MCF 10A (cell line): ENCODE results near the gene PCDHB8. TPM values are rescaled to one million over a fixed set of nuclear protein-coding genes. Genes with fewer than 3 reads are reported as not detected.
A peak's percentile ranks its signal among the peaks of the same experiment; 100 is the strongest.
"Not testable (repeated sequence)": the region's sequence is repeated elsewhere in the genome, so short reads cannot be mapped to it uniquely, and the experiment has no call there.

ENCODE experiments used
- BruUV-seq: library from RNA; stranded (reverse); fragments of 400-500 nt; replicated peaks from 2 replicates; lab custom pipeline; 2021; lab: Mats Ljungman, UMichigan
- CTCF ChIA-PET: fragments of 300-600 bp; sonication (Branson Sonifier 250); formaldehyde crosslinking; extraction: SDS; loops from one replicate; lab custom pipeline; 2021; ENCODE audit warnings: antibody characterized with exemption, inconsistent platforms; lab: Yijun Ruan, JAX
- POLR2A ChIA-PET: fragments of 300-600, 350-650 bp; sonication (Branson Sonifier 250); formaldehyde crosslinking; extraction: SDS; loops from one replicate; lab custom pipeline; 2020; ENCODE audit warnings: antibody characterized with exemption, inconsistent platforms; lab: Yijun Ruan, JAX
- DNase-seq: peaks from one replicate; pipeline ENCODE4 v3.0.0-alpha.2; 2018; ENCODE audit not compliant: unreplicated experiment
- H3K27ac Mint-ChIP-seq: one replicate; pipeline ENCODE4 v1.8.0; 2022; ENCODE audit warnings: mild to moderate bottlenecking, low read depth, mixed read lengths; ENCODE audit not compliant: unreplicated experiment
- H3K27me3 Mint-ChIP-seq: one replicate; pipeline ENCODE4 v1.8.0; 2022; ENCODE audit warnings: mixed read lengths; ENCODE audit not compliant: insufficient read depth, unreplicated experiment
- H3K36me3 Mint-ChIP-seq: one replicate; pipeline ENCODE4 v1.8.0; 2022; ENCODE audit warnings: mild to moderate bottlenecking, moderate library complexity, mixed read lengths; ENCODE audit not compliant: insufficient read depth, unreplicated experiment
- H3K4me1 Mint-ChIP-seq: one replicate; pipeline ENCODE4 v1.8.0; 2022; ENCODE audit warnings: mixed read lengths; ENCODE audit not compliant: insufficient read depth, unreplicated experiment
- H3K4me3 Mint-ChIP-seq: one replicate; pipeline ENCODE4 v1.8.0; 2022; ENCODE audit warnings: mild to moderate bottlenecking, moderate library complexity, mixed read lengths; ENCODE audit not compliant: unreplicated experiment
- H3K9me3 Mint-ChIP-seq: one replicate; pipeline ENCODE4 v1.8.0; 2022; ENCODE audit warnings: mixed read lengths; ENCODE audit not compliant: unreplicated experiment
- intact Hi-C: fragments of 100-400 bp; cut with micrococcal nuclease; formaldehyde crosslinking; loops from 2 replicates; pipeline ENCODE4 v1.14.1; 2022
- total RNA-seq: library from RNA; stranded (reverse); gene quantifications from 2 replicates; pipeline ENCODE4 v1.2.3, GENCODE V29; 2022
- TF ChIP-seq, protein P1 (sequence below): fragments of 200-600 bp; IDR thresholded peaks from one replicate; pipeline ENCODE4 v1.8.0; 2022; ENCODE audit warnings: antibody characterized with exemption, mild to moderate bottlenecking; ENCODE audit not compliant: unreplicated experiment

The PCDHB8 gene
- total RNA-seq, 1 experiment from 2014 or later, result not detected

DNA sequence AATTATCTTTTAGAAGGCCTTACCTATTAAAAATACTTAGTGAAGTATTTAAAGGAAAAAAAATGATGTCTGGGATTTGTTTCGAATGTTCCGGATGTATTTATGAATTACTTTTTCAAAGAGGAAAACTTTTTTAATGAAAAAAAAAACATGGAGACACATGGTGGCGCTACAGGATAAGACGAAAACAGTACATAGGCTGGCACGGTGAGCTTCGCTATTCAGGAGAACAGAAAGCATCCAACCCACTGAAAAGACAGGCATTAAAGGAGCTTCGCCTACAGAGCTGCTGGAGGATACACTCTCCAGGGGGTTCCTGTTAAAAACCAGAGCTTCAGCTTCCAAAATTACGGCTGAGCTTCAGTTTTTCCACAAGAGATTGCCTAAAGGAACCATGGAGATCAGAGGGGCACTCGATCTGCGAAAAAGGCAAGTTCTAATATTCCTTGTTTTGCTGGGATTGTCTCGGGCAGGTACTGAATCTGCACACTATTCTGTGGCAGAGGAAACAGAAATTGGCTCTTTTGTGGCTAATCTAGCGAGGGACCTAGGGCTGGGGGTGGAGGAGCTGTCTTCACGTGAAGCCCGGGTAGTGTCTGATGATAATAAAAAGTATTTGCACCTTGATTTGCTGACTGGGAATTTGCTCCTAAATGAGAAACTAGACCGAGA is 45.7 kb downstream of the PCDHB8 start, which contains the start of gene PCDHB14:
Gene PCDHB14 (plus strand): TSS at position 232 of the 672 bp plus-strand sequence. CDS start 163 bp downstream, at position 395.
- peak; percentile 79 for DNase-seq
- Mint-ChIP-seq H3K4me1 (no peaks in the 10 kb centered on the region), H3K4me3 (peak within 1 kb of the TSS; percentile 84), H3K9me3 (peaks cover 23% of the 10 kb centered on the region), H3K27ac (peak within 1 kb of the TSS; percentile 60), H3K36me3 (peaks cover 20% of the 10 kb centered on the region), H3K27me3 (no peaks in the 10 kb centered on the region)
- POLR2A ChIA-PET, result interaction anchor here (0.5 to 3.5 kb wide), 19 partner anchors 11 to 558 kb away, joined by 3 to 91 read pairs (median 6); partner anchors contain the start of genes DIAPH1, PCDHB10, PCDHGB5 and TAF7
- TF ChIP-seq, protein P1, sequence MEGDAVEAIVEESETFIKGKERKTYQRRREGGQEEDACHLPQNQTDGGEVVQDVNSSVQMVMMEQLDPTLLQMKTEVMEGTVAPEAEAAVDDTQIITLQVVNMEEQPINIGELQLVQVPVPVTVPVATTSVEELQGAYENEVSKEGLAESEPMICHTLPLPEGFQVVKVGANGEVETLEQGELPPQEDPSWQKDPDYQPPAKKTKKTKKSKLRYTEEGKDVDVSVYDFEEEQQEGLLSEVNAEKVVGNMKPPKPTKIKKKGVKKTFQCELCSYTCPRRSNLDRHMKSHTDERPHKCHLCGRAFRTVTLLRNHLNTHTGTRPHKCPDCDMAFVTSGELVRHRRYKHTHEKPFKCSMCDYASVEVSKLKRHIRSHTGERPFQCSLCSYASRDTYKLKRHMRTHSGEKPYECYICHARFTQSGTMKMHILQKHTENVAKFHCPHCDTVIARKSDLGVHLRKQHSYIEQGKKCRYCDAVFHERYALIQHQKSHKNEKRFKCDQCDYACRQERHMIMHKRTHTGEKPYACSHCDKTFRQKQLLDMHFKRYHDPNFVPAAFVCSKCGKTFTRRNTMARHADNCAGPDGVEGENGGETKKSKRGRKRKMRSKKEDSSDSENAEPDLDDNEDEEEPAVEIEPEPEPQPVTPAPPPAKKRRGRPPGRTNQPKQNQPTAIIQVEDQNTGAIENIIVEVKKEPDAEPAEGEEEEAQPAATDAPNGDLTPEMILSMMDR, result peak; percentile 69
- TSS peak; percentile 72 for BruUV-seq
- CTCF ChIA-PET, result interaction anchor here (0.5 to 4.0 kb wide), 69 partner anchors 9 to 699 kb away, joined by 3 to 118 read pairs (median 5); partner anchors contain the start of genes DIAPH1, PCDHA4, PCDHB10 and PCDHB11
- intact Hi-C loops, result loop anchor here (1.0 to 10.0 kb wide), 5 partner anchors 139 to 338 kb away; partner anchors contain the start of genes PCDHGA10, PCDHGB7 and PCDHGC3

DNA sequence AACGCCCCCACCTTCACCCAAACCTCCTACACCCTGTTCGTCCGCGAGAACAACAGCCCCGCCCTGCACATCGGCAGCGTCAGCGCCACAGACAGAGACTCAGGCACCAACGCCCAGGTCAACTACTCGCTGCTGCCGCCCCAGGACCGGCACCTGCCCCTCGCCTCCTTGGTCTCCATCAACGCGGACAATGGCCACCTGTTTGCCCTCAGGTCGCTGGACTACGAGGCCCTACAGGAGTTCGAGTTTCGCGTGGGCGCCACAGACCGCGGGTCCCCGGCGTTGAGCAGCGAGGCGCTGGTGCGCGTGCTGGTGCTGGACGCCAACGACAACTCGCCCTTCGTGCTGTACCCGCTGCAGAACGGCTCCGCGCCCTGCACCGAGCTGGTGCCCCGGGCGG is 47.3 kb downstream of the PCDHB8 start:
- intact Hi-C loops, result loop anchor here (10.0 kb wide), 1 partner anchor 190 kb away; the partner anchor contains the start of genes PCDHGA10 and PCDHGB7
- CTCF ChIA-PET, result interaction anchor here (0.6 to 3.3 kb wide), 7 partner anchors 14 to 821 kb away, joined by 3 to 66 read pairs (median 15); partner anchors contain the start of gene PCDHA4
- DNase-seq, H3K4me1 Mint-ChIP-seq, H3K27me3 Mint-ChIP-seq, H3K27ac Mint-ChIP-seq, BruUV-seq, H3K4me3 Mint-ChIP-seq: not testable (repeated sequence)
- H3K9me3 Mint-ChIP-seq, result peaks cover 22% of the 10 kb centered on the region
- POLR2A ChIA-PET, result interaction anchor here (2.2 to 3.5 kb wide), 3 partner anchors 334 to 343 kb away, joined by 15 to 91 read pairs (median 46); no protein-coding TSS in a partner anchor
- peaks cover 20% of the 10 kb centered on the region for H3K36me3 Mint-ChIP-seq

DNA sequence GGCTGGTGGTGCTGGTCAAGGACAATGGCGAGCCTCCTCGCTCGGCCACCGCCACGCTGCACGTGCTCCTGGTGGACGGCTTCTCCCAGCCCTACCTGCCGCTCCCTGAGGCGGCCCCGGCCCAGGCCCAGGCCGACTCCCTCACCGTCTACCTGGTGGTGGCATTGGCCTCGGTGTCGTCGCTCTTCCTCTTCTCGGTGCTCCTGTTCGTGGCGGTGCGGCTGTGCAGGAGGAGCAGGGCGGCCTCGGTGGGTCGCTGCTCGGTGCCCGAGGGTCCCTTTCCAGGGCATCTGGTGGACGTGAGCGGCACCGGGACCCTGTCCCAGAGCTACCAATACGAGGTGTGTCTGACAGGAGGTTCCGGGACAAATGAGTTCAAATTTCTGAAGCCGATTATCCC is 47.8 kb downstream of the PCDHB8 start:
- not testable (repeated sequence) for H3K4me1 Mint-ChIP-seq, H3K27me3 Mint-ChIP-seq, H3K4me3 Mint-ChIP-seq, H3K27ac Mint-ChIP-seq, DNase-seq, BruUV-seq
- ChIA-PET POLR2A (interaction anchor here (1.0 to 1.5 kb wide), 3 partner anchors 95 to 339 kb away, joined by 3 read pairs; partner anchors contain the start of gene PCDHGC3), CTCF (interaction anchor here (0.6 to 3.6 kb wide), 4 partner anchors 92 to 338 kb away, joined by 3 to 20 read pairs (median 7); partner anchors contain the start of gene TAF7)
- intact Hi-C loops, result loop anchor here (10.0 kb wide), 1 partner anchor 189 kb away; the partner anchor contains the start of genes PCDHGA10 and PCDHGB7
- H3K36me3 Mint-ChIP-seq, result peaks cover 20% of the 10 kb centered on the region
- peaks cover 17% of the 10 kb centered on the region for H3K9me3 Mint-ChIP-seq

Other genes with a start within 250 kb of the PCDHB8 start
- gene PCDHAC2, start 211.3 kb upstream of the PCDHB8 start, total RNA-seq, result 9.3 and 12.3 TPM in 2 replicates
- gene PCDHB1, start 126.4 kb upstream of the PCDHB8 start, total RNA-seq, result not detected in 2 replicates
- gene PCDHB2, start 83.2 kb upstream of the PCDHB8 start, total RNA-seq, result 2.4 and 2.6 TPM in 2 replicates
- 0.42 and 0.49 TPM in 2 replicates for gene PCDHB3, start 77.3 kb upstream of the PCDHB8 start, total RNA-seq
- 0.44 and 1.3 TPM in 2 replicates for gene PCDHB4, start 56.0 kb upstream of the PCDHB8 start, total RNA-seq
- gene PCDHB5, start 42.6 kb upstream of the PCDHB8 start, total RNA-seq, result 1.2 and 1.7 TPM in 2 replicates
- gene PCDHB6, start 27.7 kb upstream of the PCDHB8 start, total RNA-seq, result 0.19 and 0.22 TPM in 2 replicates
- 0.28 and 0.29 TPM in 2 replicates for gene PCDHB7, start 5.1 kb upstream of the PCDHB8 start, total RNA-seq
- 1.8 and 2.5 TPM in 2 replicates for gene PCDHB16, start 4.6 kb downstream of the PCDHB8 start, total RNA-seq
- gene PCDHB9, start 9.4 kb downstream of the PCDHB8 start, total RNA-seq, result 1.0 and 1.8 TPM in 2 replicates
- gene PCDHB10, start 14.6 kb downstream of the PCDHB8 start, total RNA-seq, result 1.2 and 1.4 TPM in 2 replicates
- gene PCDHB11, start 21.8 kb downstream of the PCDHB8 start, total RNA-seq, result 0.75 and 1.3 TPM in 2 replicates
- 1.6 and 2.3 TPM in 2 replicates for gene PCDHB12, start 30.9 kb downstream of the PCDHB8 start, total RNA-seq
- gene PCDHB13, start 36.1 kb downstream of the PCDHB8 start, total RNA-seq, result 3.5 and 4.7 TPM in 2 replicates
- gene PCDHB14, start 45.6 kb downstream of the PCDHB8 start, total RNA-seq, result 4.7 and 6.2 TPM in 2 replicates
- 0.91 and 1.2 TPM in 2 replicates for gene PCDHB15, start 67.6 kb downstream of the PCDHB8 start, total RNA-seq
- 0.37 and 0.79 TPM in 2 replicates for gene SLC25A2, start 126.3 kb downstream of the PCDHB8 start, total RNA-seq
- gene TAF7, start 143.0 kb downstream of the PCDHB8 start, total RNA-seq, result 81.3 and 94.9 TPM in 2 replicates
- 0.20 and 0.35 TPM in 2 replicates for gene PCDHGA1, start 152.7 kb downstream of the PCDHB8 start, total RNA-seq
- 0.32 and 0.33 TPM in 2 replicates for gene PCDHGA2, start 161.0 kb downstream of the PCDHB8 start, total RNA-seq
- gene PCDHGA3, start 166.0 kb downstream of the PCDHB8 start, total RNA-seq, result 0.07 and 0.25 TPM in 2 replicates
- gene PCDHGB1, start 172.3 kb downstream of the PCDHB8 start, total RNA-seq, result 0.19 and 0.59 TPM in 2 replicates
- 0.26 and 0.44 TPM in 2 replicates for gene PCDHGA4, start 177.2 kb downstream of the PCDHB8 start, total RNA-seq
- gene PCDHGB2, start 182.2 kb downstream of the PCDHB8 start, total RNA-seq, result 0.61 and 0.88 TPM in 2 replicates
- 0.25 and 0.42 TPM in 2 replicates for gene PCDHGA5, start 186.4 kb downstream of the PCDHB8 start, total RNA-seq
- 0.33 and 0.56 TPM in 2 replicates for gene PCDHGB3, start 192.5 kb downstream of the PCDHB8 start, total RNA-seq
- 0.44 and 0.49 TPM in 2 replicates for gene PCDHGA6, start 196.1 kb downstream of the PCDHB8 start, total RNA-seq
- 0.56 and 0.86 TPM in 2 replicates for gene PCDHGA7, start 205.0 kb downstream of the PCDHB8 start, total RNA-seq
- gene PCDHGB4, start 209.9 kb downstream of the PCDHB8 start, total RNA-seq, result 0.49 and 0.79 TPM in 2 replicates
- 0.28 and 0.56 TPM in 2 replicates for gene PCDHGA8, start 214.8 kb downstream of the PCDHB8 start, total RNA-seq
- 3.2 and 5.6 TPM in 2 replicates for gene PCDHGB5, start 220.2 kb downstream of the PCDHB8 start, total RNA-seq
- gene PCDHGA9, start 225.0 kb downstream of the PCDHB8 start, total RNA-seq, result 0.89 and 1.3 TPM in 2 replicates
- gene PCDHGB6, start 230.2 kb downstream of the PCDHB8 start, total RNA-seq, result 0.68 and 1.4 TPM in 2 replicates
- 1.4 TPM in 2 replicates for gene PCDHGA10, start 235.2 kb downstream of the PCDHB8 start, total RNA-seq
- 0.75 and 1.2 TPM in 2 replicates for gene PCDHGB7, start 239.9 kb downstream of the PCDHB8 start, total RNA-seq
- 0.30 and 0.76 TPM in 2 replicates for gene PCDHGA11, start 243.3 kb downstream of the PCDHB8 start, total RNA-seq